Urothelium cell line (cell line): ENCODE data around the gene C6orf52.
"Not testable (repeated sequence)": the region's sequence is repeated elsewhere in the genome, so short reads cannot be mapped to it uniquely, and the experiment has no call there.

ENCODE experiments used
- DNase-seq: peaks from one replicate; pipeline ENCODE4 v3.0.0; 2011; ENCODE audit warnings: low spot score, mixed read lengths
- FAIRE-seq: peaks from 2 replicates; lab custom pipeline; 2011; peaks lifted over from hg19 to GRCh38; lab: Jason Lieb, UNC

Gene C6orf52

DNA sequence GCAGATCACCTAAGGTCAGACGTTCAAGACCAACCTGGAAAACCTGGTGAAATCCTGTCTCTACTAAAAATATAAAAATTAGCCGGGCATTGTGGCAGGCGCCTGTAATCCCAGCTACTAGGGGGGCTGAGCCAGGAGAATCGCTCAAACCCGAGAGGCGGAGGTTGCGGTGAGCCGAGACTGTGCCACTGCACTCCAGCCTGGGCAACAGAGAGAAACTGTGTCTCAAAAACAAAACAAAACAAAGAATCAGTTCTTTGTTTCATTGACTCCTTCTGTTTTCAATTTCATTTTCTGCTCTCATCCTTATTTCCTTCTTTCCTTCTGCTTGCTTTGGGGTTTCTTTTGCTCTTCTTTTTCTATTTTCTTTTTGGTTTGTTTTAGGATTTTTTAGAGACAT is 19.5 kb upstream of the C6orf52 start:
- FAIRE-seq (no peak), DNase-seq (no peak)

GRCh38 chr6:10696655-10697054 is 2.2 kb upstream of the C6orf52 start:
- no peak for DNase-seq
- FAIRE-seq = no peak

DNA sequence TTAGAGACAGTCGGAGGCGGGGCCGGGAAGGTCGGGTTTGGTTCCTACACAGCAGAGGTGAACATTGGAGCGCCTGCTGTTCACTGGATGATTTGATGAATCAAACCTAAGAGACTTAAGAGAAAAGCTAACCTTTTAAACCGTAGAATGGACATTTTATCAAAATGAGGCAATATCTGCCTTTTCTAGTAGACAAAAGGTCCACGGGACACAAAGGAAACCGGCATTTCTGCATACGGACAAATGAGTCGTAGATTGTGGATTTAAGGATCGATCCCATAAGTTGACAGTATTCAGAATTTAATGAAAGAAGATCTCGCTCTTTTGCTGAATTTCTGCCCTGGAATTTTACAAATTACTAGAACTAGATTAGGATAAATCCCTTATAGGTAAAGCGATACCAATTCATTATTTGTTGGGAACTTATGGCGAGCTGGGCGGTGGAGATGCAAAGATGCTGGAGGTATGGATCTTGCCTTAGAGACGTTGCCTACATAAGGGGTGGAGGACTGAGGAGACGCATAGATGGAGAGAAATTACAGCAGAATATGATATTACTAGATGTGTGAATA is 756 bp upstream of the C6orf52 start:
- FAIRE-seq (no peak), DNase-seq (no peak)

GRCh38 chr6:10692965-10693538 is 1.4 kb downstream of the C6orf52 start:
- DNase-seq = no peak
- FAIRE-seq = no peak

GRCh38 chr6:10690651-10691445 is 3.6 kb downstream of the C6orf52 start:
- FAIRE-seq = no peak
- DNase-seq = no peak

DNA sequence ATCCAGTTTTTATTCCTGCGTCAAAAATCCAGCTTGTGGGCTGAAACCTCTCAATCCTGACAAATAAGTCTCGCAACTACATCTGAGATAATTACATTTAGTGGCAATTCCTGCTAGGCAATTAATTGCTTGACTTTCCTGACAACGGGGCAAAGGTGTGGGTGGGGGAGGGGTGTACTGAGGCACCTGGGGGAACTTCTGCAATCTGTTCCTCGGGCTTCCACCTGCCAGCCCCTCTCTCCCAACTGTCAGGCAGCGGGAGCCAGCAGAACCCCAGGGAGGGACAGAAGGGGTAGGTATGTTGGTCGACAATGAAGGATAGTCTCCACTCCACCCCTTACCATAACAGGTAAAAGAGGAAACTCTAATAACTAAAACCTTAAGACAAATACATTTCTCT is 6.8 kb downstream of the C6orf52 start:
- DNase-seq = no peak
- no peak for FAIRE-seq

DNA sequence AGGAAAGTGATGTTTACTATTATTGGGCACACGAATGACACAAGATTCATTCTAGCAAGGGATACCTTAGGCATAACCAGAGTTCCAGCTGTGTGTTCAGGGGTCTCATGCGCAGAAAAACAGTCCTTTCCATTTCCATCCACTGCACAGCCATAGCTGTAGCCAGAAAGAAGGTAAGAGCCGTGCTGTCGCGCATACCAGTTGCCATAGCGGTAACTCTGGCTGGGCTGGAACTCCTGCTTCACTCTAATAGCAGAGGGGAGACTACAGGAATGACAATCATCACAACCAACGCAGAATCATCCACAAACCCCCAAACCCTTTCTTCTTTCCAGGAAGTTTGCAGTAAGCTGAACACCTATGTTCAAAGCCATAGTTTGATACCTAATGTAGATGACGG is 7.5 kb downstream of the C6orf52 start:
- no peak for DNase-seq

DNA sequence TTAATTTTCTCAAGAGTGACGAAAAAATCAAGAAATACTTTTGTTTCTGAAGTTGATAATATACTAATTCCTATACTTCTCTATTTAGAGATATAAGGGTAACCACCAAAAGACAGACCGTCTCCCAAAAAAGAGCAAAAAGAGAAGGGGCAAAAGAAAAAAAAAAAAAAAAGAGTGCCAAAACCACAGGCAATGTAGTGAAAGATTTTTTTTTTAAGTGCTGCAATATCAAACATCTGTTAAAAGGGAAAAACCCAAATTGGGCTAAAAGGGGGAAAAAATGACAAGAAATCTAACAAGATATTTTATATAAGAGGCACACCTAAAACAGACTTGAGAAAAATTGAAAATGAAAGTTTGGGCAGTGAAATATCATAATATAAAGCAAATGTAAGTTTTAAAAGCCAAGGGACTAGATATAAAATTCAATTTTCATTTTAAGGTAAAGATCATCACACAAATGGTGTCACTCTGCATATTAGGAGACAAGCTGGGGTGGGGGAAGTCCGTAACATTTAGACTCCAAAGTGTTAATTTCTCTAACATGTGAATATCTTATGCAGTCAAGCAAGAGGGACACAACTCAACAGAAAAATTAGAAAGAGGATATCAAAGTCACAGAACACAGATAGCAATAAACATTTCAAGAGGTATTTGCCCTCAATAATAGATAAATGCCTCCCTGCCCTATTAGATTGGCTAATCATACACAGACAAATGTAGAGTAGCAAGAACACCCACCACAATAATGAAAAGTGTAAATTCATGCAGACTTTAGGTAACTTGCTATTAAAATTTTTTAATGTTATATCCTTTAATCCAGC is 9.1 kb downstream of the C6orf52 start:
- DNase-seq (no peak), FAIRE-seq (no peak)

More for the DNA sequence above, 7.5 kb downstream of the C6orf52 start:
- FAIRE-seq = no peak

DNA sequence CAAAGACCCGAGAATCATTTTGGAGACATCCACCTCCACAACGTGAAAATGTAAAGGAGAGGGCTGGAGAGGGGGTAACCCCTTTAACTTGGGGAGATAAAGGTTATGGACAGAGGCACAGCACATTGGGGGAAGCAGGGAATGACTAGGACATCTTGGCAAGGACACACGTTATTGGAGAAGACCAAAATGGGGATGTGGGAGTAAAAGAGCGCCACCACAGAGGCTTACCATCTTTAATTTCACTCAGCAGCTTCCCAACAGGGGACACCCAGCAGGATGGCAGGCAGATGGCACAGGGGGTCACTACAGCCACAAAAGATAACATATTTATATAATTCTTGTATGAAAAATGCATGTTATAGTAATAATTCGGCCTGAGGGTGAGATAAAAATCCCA is 9.8 kb downstream of the C6orf52 start:
- FAIRE-seq (no peak), DNase-seq (no peak)

GRCh38 chr6:10682355-10682988 is 11.9 kb downstream of the C6orf52 start:
- FAIRE-seq (no peak), DNase-seq (no peak)

- no peak for FAIRE-seq
These were observed 12.6 kb downstream of the C6orf52 start for GRCh38 chr6:10681795-10682194.

DNA sequence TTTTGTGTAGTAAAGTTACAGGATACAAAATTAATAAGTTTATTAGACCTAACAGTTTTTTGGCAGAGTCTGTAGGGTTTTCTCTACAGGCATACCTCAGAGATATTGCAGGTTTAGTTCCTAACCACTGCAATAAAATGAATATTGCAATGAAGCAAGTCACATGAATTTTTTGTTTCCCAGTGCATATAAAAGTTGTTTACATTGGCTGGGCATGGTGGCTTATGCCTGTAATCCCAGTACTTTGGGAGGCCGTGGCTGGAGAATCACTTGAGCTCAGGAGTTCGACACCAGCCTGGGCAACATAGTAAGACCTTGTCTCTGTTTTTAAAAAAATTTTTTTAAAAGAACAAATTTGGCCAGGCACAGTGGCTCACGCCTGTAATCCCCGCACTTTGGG is 16.0 kb downstream of the C6orf52 start:
- FAIRE-seq = no peak

More at GRCh38 chr6:10681795-10682194, 12.6 kb downstream of the C6orf52 start:
- no peak for DNase-seq

DNA sequence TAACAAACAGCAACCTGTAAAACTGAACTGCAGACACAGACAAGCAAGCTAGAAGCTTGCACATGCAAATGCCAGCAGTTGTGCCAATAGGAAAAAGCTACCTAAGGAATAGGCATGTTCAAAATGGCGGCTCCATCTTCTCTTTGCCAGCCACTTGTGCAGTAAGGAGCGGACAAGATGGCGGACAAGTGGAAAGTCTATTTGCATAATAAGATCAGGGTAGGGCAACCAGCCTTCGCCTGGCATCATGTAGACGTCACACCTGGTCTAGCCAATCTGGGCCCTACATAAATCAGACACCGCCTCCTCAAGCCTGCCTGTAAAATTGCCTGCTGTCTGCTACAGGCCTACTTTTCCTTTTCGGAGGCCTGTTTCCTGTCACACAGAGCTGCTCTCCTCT is 18.0 kb downstream of the C6orf52 start:
- FAIRE-seq (no peak), DNase-seq (no peak)

More for the DNA sequence above, 16.0 kb downstream of the C6orf52 start:
- no peak for DNase-seq

GRCh38 chr6:10668126-10668917 is 26.1 kb downstream of the C6orf52 start:
- FAIRE-seq = no peak
- no peak for DNase-seq

DNA sequence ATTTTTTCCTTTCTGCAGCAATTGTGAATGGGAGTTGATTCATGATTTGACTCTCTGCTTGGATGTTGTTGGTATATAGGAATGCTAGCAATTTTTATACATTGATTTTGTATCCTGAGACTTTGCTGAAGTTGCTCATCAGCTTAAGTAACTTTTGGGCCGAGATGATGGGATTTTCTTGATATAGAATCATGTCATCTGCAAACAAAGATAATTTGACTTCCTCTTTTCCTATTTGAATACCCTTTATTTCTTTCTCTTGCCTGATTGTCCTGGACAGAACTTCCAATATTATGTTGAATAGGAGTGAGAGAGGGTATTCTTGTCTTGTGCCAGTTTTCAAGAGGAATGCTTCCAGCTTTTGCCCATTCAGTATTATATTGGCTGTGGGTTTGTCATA is 28.8 kb downstream of the C6orf52 start:
- DNase-seq, FAIRE-seq: not testable (repeated sequence)

- FAIRE-seq = no peak
These were observed 31.7 kb downstream of the C6orf52 start for GRCh38 chr6:10662742-10663141.

GRCh38 chr6:10662207-10662606 is 32.2 kb downstream of the C6orf52 start:
- FAIRE-seq = no peak

More at GRCh38 chr6:10662742-10663141, 31.7 kb downstream of the C6orf52 start:
- no peak for DNase-seq

GRCh38 chr6:10660431-10661191 is 33.8 kb downstream of the C6orf52 start:
- not testable (repeated sequence) for FAIRE-seq, DNase-seq

More at GRCh38 chr6:10662207-10662606, 32.2 kb downstream of the C6orf52 start:
- no peak for DNase-seq

DNA sequence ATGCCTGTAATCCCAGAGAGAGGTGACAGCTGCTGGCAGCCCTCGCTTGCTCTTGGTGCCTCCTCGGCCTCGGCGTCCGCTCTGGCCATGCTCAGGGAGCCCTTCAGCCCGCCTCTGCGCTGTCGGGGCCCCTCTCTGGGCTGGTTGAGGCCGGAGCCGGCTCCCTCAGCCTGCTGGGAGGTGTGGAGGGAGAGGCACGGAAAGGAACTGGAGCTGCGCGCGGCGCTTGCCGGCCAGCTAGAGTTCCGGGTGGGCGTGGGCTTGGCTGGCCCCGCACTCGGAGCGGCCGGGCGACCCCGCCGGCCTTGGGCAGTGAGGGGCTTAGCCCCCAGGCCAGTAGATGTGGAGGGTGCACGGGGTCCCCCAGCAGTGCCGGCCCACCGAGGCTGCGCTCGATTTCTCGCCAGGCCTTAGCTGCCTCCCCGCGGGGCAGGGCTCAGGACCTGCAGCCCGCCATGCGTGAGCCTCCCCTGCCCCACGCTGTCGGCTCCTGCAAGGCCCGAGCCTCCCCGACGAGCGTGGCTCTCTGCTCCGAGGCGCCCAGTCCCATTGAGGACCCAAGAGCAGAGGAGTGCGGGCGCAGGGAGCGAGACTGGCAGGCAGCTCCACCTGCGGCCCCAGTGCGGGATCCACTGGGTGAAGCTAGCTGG is 34.6 kb downstream of the C6orf52 start:
- no peak for DNase-seq
- FAIRE-seq = no peak
